ENCODE measurements around the gene GNG12. TPM values are rescaled to one million over a fixed set of nuclear protein-coding genes. Genes with fewer than 3 reads are reported as not detected.

Gene GNG12
- total and polyA plus RNA-seq, 10 donors: 15.2 to 102 (median 76.2) TPM

DNA sequence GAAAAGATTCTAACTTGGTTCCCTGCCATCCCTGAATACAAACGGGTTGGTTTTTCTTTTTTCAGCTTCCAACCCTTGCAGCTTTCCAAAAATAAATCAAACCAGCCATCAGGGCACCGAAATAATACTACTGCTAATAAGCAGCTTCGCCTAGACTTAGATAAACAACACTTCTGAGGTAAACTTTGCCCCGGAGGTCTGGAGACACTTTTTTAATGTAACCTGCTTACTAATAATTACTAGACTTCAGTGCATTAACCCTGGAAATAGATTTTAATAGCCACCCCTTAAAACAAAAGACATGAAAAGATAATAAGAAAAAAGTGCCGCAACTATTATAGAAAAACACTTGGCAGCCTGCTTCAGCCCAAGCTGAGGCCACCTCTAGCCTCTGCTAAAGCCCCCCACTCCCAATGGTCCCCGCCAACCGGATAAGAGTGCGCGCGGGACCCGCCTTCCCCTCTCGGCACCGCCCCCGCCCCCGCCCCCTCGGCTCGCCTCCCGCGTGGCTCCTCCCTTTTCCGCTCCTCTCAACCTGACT, 148.7 kb downstream of the GNG12 start:
- intact Hi-C loops (cut with DNase I; ENCODE audit: low total_unique reads): loop anchor here (10.0 kb wide), 1 partner anchor 70 kb away; no protein-coding TSS in a partner anchor
- Histone ChIP-seq H3K36me3 (peaks cover 0 to 26% (median 9%) of the 10 kb centered on the region in 6 donors), H3K27ac (peak overlapping the region; percentile 6 to 97 (median 94))

DNA sequence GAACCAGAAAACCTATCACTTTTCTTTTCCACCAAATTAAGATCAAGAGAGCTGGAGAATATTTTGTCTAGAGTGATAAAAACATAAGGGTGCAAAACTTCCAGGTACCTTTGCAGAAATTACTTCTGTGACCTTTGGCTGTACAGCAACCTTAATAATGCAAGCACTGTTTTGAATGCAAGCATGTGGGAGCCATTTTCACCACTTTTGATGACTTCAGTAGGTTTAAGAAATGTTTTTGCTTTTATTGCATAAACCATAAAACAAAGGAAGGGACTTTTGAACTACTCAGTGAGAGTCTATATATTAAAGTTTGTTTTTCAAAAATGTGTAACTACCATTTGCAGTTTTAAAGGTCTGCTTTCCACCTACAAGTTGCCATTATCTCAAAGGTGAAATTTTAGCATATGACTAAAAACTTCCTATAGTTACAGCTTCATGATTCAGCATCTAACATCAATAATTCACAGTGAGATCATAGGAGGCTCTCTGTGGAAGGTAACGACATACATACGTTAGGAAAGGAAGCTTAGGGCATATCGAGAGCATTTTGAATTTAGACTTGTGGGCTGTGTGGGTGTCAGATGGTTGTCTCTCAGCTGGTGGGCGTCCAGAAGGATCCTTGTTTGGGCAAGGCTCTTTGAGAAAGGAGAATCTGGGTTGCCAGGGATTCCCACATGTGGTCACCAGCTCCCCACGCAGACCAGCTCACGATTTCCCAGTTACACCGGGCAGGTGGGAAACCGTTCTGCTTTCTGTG, 149.3 kb downstream of the GNG12 start:
- Histone ChIP-seq H3K9me3 (no peaks in the 10 kb centered on the region), H3K36me3 (peaks cover 0 to 19% (median 7%) of the 10 kb centered on the region in 6 donors), H3K27me3 (replicated peaks in 1 of 7) (no peaks in the 10 kb centered on the region), H3K4me3 (peak overlapping the region in 5 of 8 donors; percentile 76 to 97 (median 94)), H3K4me1 (peaks cover 7 to 52% (median 38%) of the 10 kb centered on the region in 6 donors), H3K27ac (peak overlapping the region; percentile 6 to 97 (median 94))
- no peak for DNase-seq
- intact Hi-C loops (cut with DNase I; ENCODE audit: low total_unique reads): loop anchor here (10.0 kb wide), 1 partner anchor 71 kb away; no protein-coding TSS in a partner anchor
- TF ChIP-seq, protein P1, sequence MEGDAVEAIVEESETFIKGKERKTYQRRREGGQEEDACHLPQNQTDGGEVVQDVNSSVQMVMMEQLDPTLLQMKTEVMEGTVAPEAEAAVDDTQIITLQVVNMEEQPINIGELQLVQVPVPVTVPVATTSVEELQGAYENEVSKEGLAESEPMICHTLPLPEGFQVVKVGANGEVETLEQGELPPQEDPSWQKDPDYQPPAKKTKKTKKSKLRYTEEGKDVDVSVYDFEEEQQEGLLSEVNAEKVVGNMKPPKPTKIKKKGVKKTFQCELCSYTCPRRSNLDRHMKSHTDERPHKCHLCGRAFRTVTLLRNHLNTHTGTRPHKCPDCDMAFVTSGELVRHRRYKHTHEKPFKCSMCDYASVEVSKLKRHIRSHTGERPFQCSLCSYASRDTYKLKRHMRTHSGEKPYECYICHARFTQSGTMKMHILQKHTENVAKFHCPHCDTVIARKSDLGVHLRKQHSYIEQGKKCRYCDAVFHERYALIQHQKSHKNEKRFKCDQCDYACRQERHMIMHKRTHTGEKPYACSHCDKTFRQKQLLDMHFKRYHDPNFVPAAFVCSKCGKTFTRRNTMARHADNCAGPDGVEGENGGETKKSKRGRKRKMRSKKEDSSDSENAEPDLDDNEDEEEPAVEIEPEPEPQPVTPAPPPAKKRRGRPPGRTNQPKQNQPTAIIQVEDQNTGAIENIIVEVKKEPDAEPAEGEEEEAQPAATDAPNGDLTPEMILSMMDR (IDR thresholded peaks at IDR 0.05 in 8 of 11, conservative IDR thresholded peaks at IDR 0.05 in 3 of 11): no peak
- no peak for TF ChIP-seq POLR2AphosphoS5 (IDR thresholded peaks at IDR 0.05)
- no peak for TF ChIP-seq POLR2A (IDR thresholded peaks at IDR 0.05)
- 17 to 20% (median 19%) methylated on average over 8 of the region's 8 CpGs for WGBS, 5 donors

More for the DNA sequence above, 148.7 kb downstream of the GNG12 start:
- Histone ChIP-seq H3K27me3 (replicated peaks in 1 of 7) (no peaks in the 10 kb centered on the region), H3K9me3 (no peaks in the 10 kb centered on the region), H3K4me3 (peak overlapping the region in 7 of 8 donors; percentile 76 to 97 (median 94)), H3K4me1 (peaks cover 7 to 59% (median 42%) of the 10 kb centered on the region in 6 donors)
- TF ChIP-seq POLR2AphosphoS5 (IDR thresholded peaks at IDR 0.05): no peak
- no peak for DNase-seq
- WGBS, 5 donors: 1 to 2% (median 1%) methylated on average over 19 to 20 of the region's 20 CpGs

DNA sequence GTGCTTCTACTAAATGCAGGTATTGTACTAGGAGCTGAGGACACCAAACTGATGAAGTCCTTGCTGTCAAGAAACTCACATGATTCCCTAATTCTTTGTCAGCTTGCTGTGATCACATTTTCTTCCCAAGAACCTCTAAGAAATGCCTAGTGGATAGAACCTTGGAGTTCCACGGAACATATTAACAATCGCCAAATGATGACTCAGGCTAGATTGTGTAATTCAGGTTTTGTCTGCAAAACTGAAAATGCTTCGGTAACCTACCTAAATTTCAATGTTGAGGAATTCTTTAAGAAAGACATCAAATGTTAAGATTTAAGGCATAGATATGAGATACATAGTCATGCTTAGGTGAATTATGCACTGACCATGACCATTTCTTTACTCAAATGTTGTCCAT, 150.0 kb downstream of the GNG12 start:
- intact Hi-C loops (cut with DNase I; ENCODE audit: low total_unique reads): loop anchor here (10.0 kb wide), 1 partner anchor 71 kb away; no protein-coding TSS in a partner anchor
- DNase-seq: no peak
- H3K4me3 ChIP-seq: no peak overlapping the region
- TF ChIP-seq POLR2AphosphoS5 (IDR thresholded peaks at IDR 0.05) (no peak), POLR2A (IDR thresholded peaks at IDR 0.05) (no peak)
- TF ChIP-seq, protein P1 (IDR thresholded peaks at IDR 0.05 in 8 of 11, conservative IDR thresholded peaks at IDR 0.05 in 3 of 11): no peak
- 40 to 76% (median 67%) methylated on average over 3 of the region's 3 CpGs for WGBS, 5 donors
- H3K36me3 ChIP-seq: peaks cover 0 to 13% (median 4%) of the 10 kb centered on the region in 6 donors
- H3K4me1 ChIP-seq: peaks cover 7 to 46% (median 35%) of the 10 kb centered on the region in 6 donors
- no peaks in the 10 kb centered on the region for H3K9me3 ChIP-seq
- H3K27ac ChIP-seq: peak overlapping the region in 1 of 8 donors; percentile 94
- no peaks in the 10 kb centered on the region for H3K27me3 ChIP-seq (replicated peaks in 1 of 7)

DNA sequence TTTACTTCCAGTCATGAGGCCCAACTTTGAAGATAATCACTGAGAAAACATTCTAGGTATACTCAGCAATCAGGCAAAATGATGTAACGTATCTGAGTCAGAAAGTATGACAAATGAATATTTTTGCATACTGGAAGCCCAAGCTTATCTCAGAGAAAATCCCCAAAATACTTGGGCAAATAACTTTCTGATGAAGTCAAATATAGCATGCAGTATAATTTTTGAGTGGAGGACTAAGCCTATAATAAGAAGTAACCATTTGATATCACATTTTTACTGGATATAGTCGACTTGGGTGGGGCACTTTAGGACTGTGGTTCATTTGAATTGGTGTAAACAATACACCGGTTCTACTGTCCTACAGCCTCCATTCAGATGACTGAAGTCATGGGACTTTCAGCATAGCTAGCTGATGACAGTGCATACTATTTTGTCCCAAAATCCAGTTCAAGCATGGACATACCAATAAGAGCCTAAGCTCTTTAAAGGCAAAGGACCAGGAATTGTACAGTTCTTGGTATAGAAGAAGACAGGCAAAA, 150.5 kb downstream of the GNG12 start:
- WGBS, 5 donors: 70 to 74% (median 71%) methylated on average over 3 of the region's 3 CpGs

More for the DNA sequence above, 150.5 kb downstream of the GNG12 start:
- Histone ChIP-seq H3K4me1 (peaks cover 7 to 40% (median 32%) of the 10 kb centered on the region in 6 donors), H3K27ac (peak overlapping the region in 1 of 8 donors; percentile 13), H3K36me3 (peaks cover 0 to 7% (median under 1%) of the 10 kb centered on the region in 6 donors), H3K9me3 (no peaks in the 10 kb centered on the region), H3K27me3 (replicated peaks in 1 of 7) (no peaks in the 10 kb centered on the region), H3K4me3 (no peak overlapping the region)
- TF ChIP-seq POLR2A (IDR thresholded peaks at IDR 0.05) (no peak), POLR2AphosphoS5 (IDR thresholded peaks at IDR 0.05) (no peak)
- TF ChIP-seq, protein P1 (IDR thresholded peaks at IDR 0.05 in 8 of 11, conservative IDR thresholded peaks at IDR 0.05 in 3 of 11): no peak
- intact Hi-C loops (cut with DNase I; ENCODE audit: low total_unique reads): loop anchor here (10.0 kb wide), 1 partner anchor 72 kb away; no protein-coding TSS in a partner anchor
- DNase-seq: no peak
